Measurements from ENCODE around the gene ALOXE3.
A peak's percentile ranks its signal among the peaks of the same experiment; 100 is the strongest.

ALOXE3 gene

GRCh38 chr17:8138672-8139371 lies 20.5 kb upstream of the ALOXE3 start:
- peak; percentile 98 for ATAC-seq
- Mint-ChIP-seq H3K27ac (no peak overlapping the region), H3K36me3 (peaks cover 31% of the 10 kb centered on the region), H3K9me3 (no peaks in the 10 kb centered on the region), H3K27me3 (no peaks in the 10 kb centered on the region), H3K4me3 (no peak overlapping the region), H3K4me1 (no peaks in the 10 kb centered on the region)

GRCh38 chr17:8138374-8138671 lies 20.0 kb upstream of the ALOXE3 start:
- Mint-ChIP-seq H3K27ac (no peak overlapping the region), H3K9me3 (no peaks in the 10 kb centered on the region), H3K4me1 (no peaks in the 10 kb centered on the region), H3K4me3 (no peak overlapping the region), H3K36me3 (peaks cover 26% of the 10 kb centered on the region), H3K27me3 (no peaks in the 10 kb centered on the region)
- ATAC-seq = peak; percentile 65

GRCh38 chr17:8137645-8138373 lies 19.5 kb upstream of the ALOXE3 start:
- H3K4me3 Mint-ChIP-seq = no peak overlapping the region
- H3K27me3 Mint-ChIP-seq = no peaks in the 10 kb centered on the region
- no peaks in the 10 kb centered on the region for H3K9me3 Mint-ChIP-seq
- peaks cover 21% of the 10 kb centered on the region for H3K36me3 Mint-ChIP-seq
- no peaks in the 10 kb centered on the region for H3K4me1 Mint-ChIP-seq
- H3K27ac Mint-ChIP-seq = no peak overlapping the region
- ATAC-seq = no peak

- Mint-ChIP-seq H3K27ac (no peak overlapping the region), H3K36me3 (no peaks in the 10 kb centered on the region), H3K4me3 (no peak overlapping the region), H3K4me1 (no peaks in the 10 kb centered on the region), H3K9me3 (no peaks in the 10 kb centered on the region), H3K27me3 (peaks cover 17% of the 10 kb centered on the region)
- no peak for ATAC-seq
Measured at GRCh38 chr17:8133941-8134340, 15.6 kb upstream of the ALOXE3 start.

- no peaks in the 10 kb centered on the region for H3K9me3 Mint-ChIP-seq
- H3K4me3 Mint-ChIP-seq = no peak overlapping the region
- peaks cover 18% of the 10 kb centered on the region for H3K27me3 Mint-ChIP-seq
- no peaks in the 10 kb centered on the region for H3K36me3 Mint-ChIP-seq
- no peak overlapping the region for H3K27ac Mint-ChIP-seq
- no peaks in the 10 kb centered on the region for H3K4me1 Mint-ChIP-seq
- ATAC-seq = no peak
Measured at GRCh38 chr17:8133399-8133798, 15.1 kb upstream of the ALOXE3 start.

GRCh38 chr17:8131844-8132441 lies 13.6 kb upstream of the ALOXE3 start:
- no peaks in the 10 kb centered on the region for H3K36me3 Mint-ChIP-seq
- H3K4me3 Mint-ChIP-seq = no peak overlapping the region
- H3K4me1 Mint-ChIP-seq = peaks cover 6% of the 10 kb centered on the region
- H3K9me3 Mint-ChIP-seq = no peaks in the 10 kb centered on the region
- H3K27me3 Mint-ChIP-seq = peaks cover 25% of the 10 kb centered on the region
- no peak for ATAC-seq
- no peak overlapping the region for H3K27ac Mint-ChIP-seq

- H3K4me3 Mint-ChIP-seq = no peak overlapping the region
- no peak overlapping the region for H3K27ac Mint-ChIP-seq
- H3K27me3 Mint-ChIP-seq = peaks cover 62% of the 10 kb centered on the region
- ATAC-seq = no peak
- H3K36me3 Mint-ChIP-seq = no peaks in the 10 kb centered on the region
- H3K9me3 Mint-ChIP-seq = no peaks in the 10 kb centered on the region
- peaks cover 43% of the 10 kb centered on the region for H3K4me1 Mint-ChIP-seq
Measured at GRCh38 chr17:8128125-8128784, 9.9 kb upstream of the ALOXE3 start.

- Mint-ChIP-seq H3K36me3 (no peaks in the 10 kb centered on the region), H3K27me3 (peaks cover 74% of the 10 kb centered on the region), H3K27ac (peak overlapping the region; percentile 75), H3K4me1 (peaks cover 54% of the 10 kb centered on the region), H3K4me3 (peak overlapping the region; percentile 90), H3K9me3 (no peaks in the 10 kb centered on the region)
- ATAC-seq = peak; percentile 61
Measured at GRCh38 chr17:8126491-8127066, 8.3 kb upstream of the ALOXE3 start.

GRCh38 chr17:8125947-8126490 lies 7.7 kb upstream of the ALOXE3 start:
- Mint-ChIP-seq H3K36me3 (no peaks in the 10 kb centered on the region), H3K27me3 (peaks cover 78% of the 10 kb centered on the region), H3K27ac (peak overlapping the region; percentile 75), H3K4me1 (peaks cover 57% of the 10 kb centered on the region), H3K4me3 (peak overlapping the region; percentile 81), H3K9me3 (no peaks in the 10 kb centered on the region)
- ATAC-seq = no peak

- peak; percentile 59 for ATAC-seq
- Mint-ChIP-seq H3K9me3 (no peaks in the 10 kb centered on the region), H3K27me3 (peaks cover 82% of the 10 kb centered on the region), H3K4me3 (peak overlapping the region; percentile 83), H3K36me3 (no peaks in the 10 kb centered on the region), H3K4me1 (peaks cover 63% of the 10 kb centered on the region), H3K27ac (peak overlapping the region; percentile 75)
Measured at GRCh38 chr17:8125154-8125946, 7.0 kb upstream of the ALOXE3 start.

- Mint-ChIP-seq H3K27ac (peak overlapping the region; percentile 75), H3K4me1 (peaks cover 71% of the 10 kb centered on the region), H3K4me3 (peak overlapping the region; percentile 83), H3K9me3 (no peaks in the 10 kb centered on the region), H3K36me3 (no peaks in the 10 kb centered on the region), H3K27me3 (peaks cover 75% of the 10 kb centered on the region)
- ATAC-seq = no peak
Measured at GRCh38 chr17:8124350-8125153, 6.2 kb upstream of the ALOXE3 start.

- no peak for ATAC-seq
- Mint-ChIP-seq H3K36me3 (no peaks in the 10 kb centered on the region), H3K27ac (peak within 1 kb of the TSS; percentile 75), H3K9me3 (no peaks in the 10 kb centered on the region), H3K4me3 (peak within 1 kb of the TSS; percentile 83), H3K4me1 (peaks cover 74% of the 10 kb centered on the region), H3K27me3 (peaks cover 72% of the 10 kb centered on the region)
Measured at GRCh38 chr17:8123695-8124349, 5.5 kb upstream of the ALOXE3 start, which contains the start of gene HES7. Gene HES7, minus strand, starts transcription at chr17:8124106. Its CDS starts 22 bp downstream, at chr17:8124084.

GRCh38 chr17:8122924-8123694 lies 4.8 kb upstream of the ALOXE3 start:
- peaks cover 79% of the 10 kb centered on the region for H3K27me3 Mint-ChIP-seq
- ATAC-seq = no peak
- no peaks in the 10 kb centered on the region for H3K36me3 Mint-ChIP-seq
- no peaks in the 10 kb centered on the region for H3K9me3 Mint-ChIP-seq
- H3K4me3 Mint-ChIP-seq = peak overlapping the region; percentile 83
- peaks cover 81% of the 10 kb centered on the region for H3K4me1 Mint-ChIP-seq
- H3K27ac Mint-ChIP-seq = peak overlapping the region; percentile 75
